ENCODE results near the gene SIK2.
A peak's percentile ranks its signal among the peaks of the same experiment; 100 is the strongest.

SIK2 gene

DNA sequence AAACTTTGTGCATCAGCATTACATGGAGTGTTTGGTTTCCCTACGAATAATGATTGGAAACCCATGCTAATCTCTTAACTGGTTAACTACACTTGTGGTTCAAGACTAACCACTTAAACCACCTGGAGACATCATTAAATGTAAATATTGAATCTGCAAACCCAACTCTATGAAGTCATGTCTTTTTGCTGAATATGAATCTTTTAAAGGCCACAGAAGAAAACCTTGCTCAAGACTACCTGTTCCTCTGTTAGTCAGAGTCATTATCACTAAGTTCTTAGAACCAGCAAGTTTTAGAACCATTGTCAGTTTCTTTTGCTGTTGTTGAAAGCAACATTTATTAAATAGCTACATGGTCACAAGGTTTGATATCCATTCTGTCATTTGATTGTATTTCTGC is 70.7 kb downstream of the SIK2 start:
- DNase-seq (ENCODE audit: low spot score) (no peak), ATAC-seq (ENCODE audit: low read depth) (no peak)
- TF ChIP-seq, protein P1, sequence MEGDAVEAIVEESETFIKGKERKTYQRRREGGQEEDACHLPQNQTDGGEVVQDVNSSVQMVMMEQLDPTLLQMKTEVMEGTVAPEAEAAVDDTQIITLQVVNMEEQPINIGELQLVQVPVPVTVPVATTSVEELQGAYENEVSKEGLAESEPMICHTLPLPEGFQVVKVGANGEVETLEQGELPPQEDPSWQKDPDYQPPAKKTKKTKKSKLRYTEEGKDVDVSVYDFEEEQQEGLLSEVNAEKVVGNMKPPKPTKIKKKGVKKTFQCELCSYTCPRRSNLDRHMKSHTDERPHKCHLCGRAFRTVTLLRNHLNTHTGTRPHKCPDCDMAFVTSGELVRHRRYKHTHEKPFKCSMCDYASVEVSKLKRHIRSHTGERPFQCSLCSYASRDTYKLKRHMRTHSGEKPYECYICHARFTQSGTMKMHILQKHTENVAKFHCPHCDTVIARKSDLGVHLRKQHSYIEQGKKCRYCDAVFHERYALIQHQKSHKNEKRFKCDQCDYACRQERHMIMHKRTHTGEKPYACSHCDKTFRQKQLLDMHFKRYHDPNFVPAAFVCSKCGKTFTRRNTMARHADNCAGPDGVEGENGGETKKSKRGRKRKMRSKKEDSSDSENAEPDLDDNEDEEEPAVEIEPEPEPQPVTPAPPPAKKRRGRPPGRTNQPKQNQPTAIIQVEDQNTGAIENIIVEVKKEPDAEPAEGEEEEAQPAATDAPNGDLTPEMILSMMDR (IDR thresholded peaks at IDR 0.05; ENCODE audit: poor library complexity, severe bottlenecking), result no peak
- Histone ChIP-seq H3K4me3 (ENCODE audit: severe bottlenecking) (no peak overlapping the region), H3K27ac (ENCODE audit: poor library complexity, severe bottlenecking) (no peak overlapping the region), H3K27me3 (ENCODE audit: insufficient read depth, poor library complexity, severe bottlenecking) (no peaks in the 10 kb centered on the region), H3K9me3 (ENCODE audit: severe bottlenecking) (no peaks in the 10 kb centered on the region), H3K36me3 (ENCODE audit: low read depth) (no peaks in the 10 kb centered on the region; the same call in 1 of the 2 replicates), H3K4me1 (ENCODE audit: insufficient read depth, poor library complexity, severe bottlenecking) (peaks cover 8% of the 10 kb centered on the region)

DNA sequence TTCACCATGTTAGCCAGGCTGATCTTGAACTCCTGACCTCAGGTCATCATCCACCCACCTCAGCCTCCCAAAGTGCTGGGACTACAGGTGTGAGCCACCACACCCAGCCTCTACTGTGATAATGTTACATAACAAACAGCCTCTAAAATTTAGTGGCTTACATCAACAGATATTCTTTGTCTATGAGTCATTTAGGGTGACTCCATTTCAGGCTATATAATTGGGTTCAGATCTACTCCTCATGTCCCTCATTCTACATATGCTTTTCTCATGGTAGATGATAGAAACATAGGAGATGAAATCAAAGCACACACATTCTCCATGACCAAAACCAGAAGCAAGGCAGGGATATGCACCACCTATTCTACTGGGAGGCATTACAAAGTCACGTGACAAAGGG is 72.7 kb downstream of the SIK2 start:
- no peaks in the 10 kb centered on the region for H3K9me3 ChIP-seq (ENCODE audit: severe bottlenecking)
- H3K4me1 ChIP-seq (ENCODE audit: insufficient read depth, poor library complexity, severe bottlenecking), result peaks cover 8% of the 10 kb centered on the region
- H3K36me3 ChIP-seq (ENCODE audit: low read depth), result no peaks in the 10 kb centered on the region; the same call in 1 of the 2 replicates
- no peaks in the 10 kb centered on the region for H3K27me3 ChIP-seq (ENCODE audit: insufficient read depth, poor library complexity, severe bottlenecking)
- TF ChIP-seq, protein P1 (IDR thresholded peaks at IDR 0.05; ENCODE audit: poor library complexity, severe bottlenecking), result no peak
- ATAC-seq (ENCODE audit: low read depth), result no peak
- H3K4me3 ChIP-seq (ENCODE audit: severe bottlenecking), result no peak overlapping the region
- no peak overlapping the region for H3K27ac ChIP-seq (ENCODE audit: poor library complexity, severe bottlenecking)
- no peak for DNase-seq (ENCODE audit: low spot score)

DNA sequence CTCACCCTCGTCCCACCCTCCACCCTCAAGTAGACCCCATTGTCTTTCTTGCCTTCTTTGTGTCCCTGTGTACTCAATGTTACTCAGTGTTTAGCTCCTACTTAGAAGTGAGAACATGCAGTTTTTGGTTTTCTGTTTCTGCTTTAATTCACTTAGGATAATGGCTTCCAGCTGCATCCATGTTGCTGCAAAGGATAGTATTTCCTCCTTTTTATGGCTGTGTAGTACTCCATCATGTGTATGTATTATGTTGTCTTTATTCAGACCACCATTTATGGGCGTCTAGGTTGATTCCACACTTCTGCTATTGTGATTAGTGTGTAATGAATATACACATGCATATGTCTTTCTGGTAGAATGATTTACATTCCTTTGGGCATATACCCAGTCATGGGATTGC is 73.6 kb downstream of the SIK2 start:
- no peak overlapping the region for H3K4me3 ChIP-seq (ENCODE audit: severe bottlenecking)
- no peaks in the 10 kb centered on the region; the same call in 1 of the 2 replicates for H3K36me3 ChIP-seq (ENCODE audit: low read depth)
- TF ChIP-seq, protein P1 (IDR thresholded peaks at IDR 0.05; ENCODE audit: poor library complexity, severe bottlenecking), result no peak

DNA sequence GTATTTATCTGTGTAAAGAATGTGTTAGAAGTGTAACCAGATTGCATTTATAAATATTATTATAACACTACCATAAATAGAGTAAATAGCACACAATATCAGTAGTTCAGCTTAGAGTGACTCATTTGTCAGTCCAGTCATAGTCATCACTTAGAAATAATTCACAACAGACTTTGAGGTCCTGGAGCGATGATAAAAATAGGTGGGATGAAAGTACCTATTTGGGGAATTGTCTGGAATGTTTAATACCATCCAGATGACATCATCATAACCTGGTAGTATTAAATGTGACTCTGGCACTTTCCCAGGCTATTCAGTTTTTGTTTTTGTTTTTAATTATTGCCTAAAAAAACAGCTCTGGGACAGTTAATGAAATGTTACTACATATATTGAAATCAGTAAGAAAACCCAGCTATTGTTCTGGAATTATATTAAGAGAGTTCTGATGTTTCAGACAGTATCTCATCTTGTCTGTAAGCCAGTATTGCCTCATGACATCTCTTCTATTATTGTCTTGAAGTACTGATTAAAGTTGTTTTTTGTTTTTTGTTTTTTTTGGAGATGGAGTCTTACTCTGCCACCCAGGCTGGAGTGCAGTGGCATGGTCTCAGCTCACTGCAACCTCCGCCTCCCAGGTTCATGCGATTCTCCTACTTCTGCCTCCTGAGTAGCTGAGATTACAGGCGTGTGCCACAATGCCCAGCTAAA is 74.8 kb downstream of the SIK2 start:
- DNase-seq (ENCODE audit: low spot score) (no peak), ATAC-seq (ENCODE audit: low read depth) (peak; percentile 91)
- H3K27me3 ChIP-seq (ENCODE audit: insufficient read depth, poor library complexity, severe bottlenecking), result no peaks in the 10 kb centered on the region
- TF ChIP-seq, protein P1 (IDR thresholded peaks at IDR 0.05; ENCODE audit: poor library complexity, severe bottlenecking), result no peak
- H3K4me1 ChIP-seq (ENCODE audit: insufficient read depth, poor library complexity, severe bottlenecking), result peaks cover 8% of the 10 kb centered on the region
- no peak overlapping the region for H3K27ac ChIP-seq (ENCODE audit: poor library complexity, severe bottlenecking)
- no peaks in the 10 kb centered on the region; the same call in 1 of the 2 replicates for H3K36me3 ChIP-seq (ENCODE audit: low read depth)
- no peak overlapping the region for H3K4me3 ChIP-seq (ENCODE audit: severe bottlenecking)
- H3K9me3 ChIP-seq (ENCODE audit: severe bottlenecking), result no peaks in the 10 kb centered on the region

More for the DNA sequence above, 73.6 kb downstream of the SIK2 start:
- no peak for ATAC-seq (ENCODE audit: low read depth)
- H3K27me3 ChIP-seq (ENCODE audit: insufficient read depth, poor library complexity, severe bottlenecking), result no peaks in the 10 kb centered on the region
- no peaks in the 10 kb centered on the region for H3K9me3 ChIP-seq (ENCODE audit: severe bottlenecking)
- no peak for DNase-seq (ENCODE audit: low spot score)
- peaks cover 8% of the 10 kb centered on the region for H3K4me1 ChIP-seq (ENCODE audit: insufficient read depth, poor library complexity, severe bottlenecking)
- H3K27ac ChIP-seq (ENCODE audit: poor library complexity, severe bottlenecking), result no peak overlapping the region
